GM23248 (cell line): ENCODE measurements around the gene PIK3CD.

Source experiments
- EZH2 ChIP-seq: fragments of 200-600 bp; sonication (generic); IDR thresholded peaks from 2 replicates; pipeline ENCODE4 v1.6.1; 2018; ENCODE audit warnings: antibody characterized with exemption, mild to moderate bottlenecking; ENCODE audit not compliant: insufficient read depth, poor library complexity, severe bottlenecking
- EZH2phosphoT487 ChIP-seq: fragments of 200-600 bp; sonication (generic); IDR thresholded peaks from 2 replicates; pipeline ENCODE4 v1.6.1; 2018; ENCODE audit warnings: antibody characterized with exemption, moderate library complexity, mild to moderate bottlenecking, low read depth; ENCODE audit not compliant: insufficient read depth

- TF ChIP-seq EZH2phosphoT487 = no peak
- no peak for TF ChIP-seq EZH2
Observed at GRCh38 chr1:9735800-9736199, 84.3 kb downstream of the PIK3CD start.
